HEK293 (cell line): ENCODE measurements around the gene MYO1F.
A peak's percentile ranks its signal among the peaks of the same experiment; 100 is the strongest.

Experiments used
- CTCF ChIA-PET: fragments of 350-600 bp; formaldehyde crosslinking; extraction: SDS; loops from one replicate; lab custom pipeline; 2021; ENCODE audit warnings: antibody characterized with exemption; lab: Yijun Ruan, JAX
- POLR2A ChIA-PET: fragments of 300-600 bp; formaldehyde crosslinking; extraction: SDS; loops from one replicate; lab custom pipeline; 2020; ENCODE audit warnings: antibody characterized with exemption, inconsistent platforms; lab: Yijun Ruan, JAX
- H3K27ac ChIP-seq: fragments of 200-500 bp; sonication (Bioruptor generic); 2 replicates; pipeline ENCODE4 v1.5.1; 2014; ENCODE audit warnings: low read depth, low read length, control low read depth, inconsistent platforms; ENCODE audit errors: extremely low read depth
- H3K36me3 ChIP-seq, 2 experiments: fragments of 200-500 bp in 1 of 2; sonication (Bioruptor generic) in 1 of 2; 1 replicate in 1 of 2; 2 replicates in 1 of 2; pipeline ENCODE4 v1.5.1; 2014 to 2017; ENCODE audit warnings: inconsistent platforms in 2 of 2, low read length in 2 of 2; ENCODE audit not compliant: control insufficient read depth in 2 of 2, insufficient read depth in 1 of 2
- H3K4me1 ChIP-seq: fragments of 200-500 bp; sonication (Bioruptor generic); 2 replicates; pipeline ENCODE4 v1.5.1; 2014; ENCODE audit warnings: mild to moderate bottlenecking, low read length, inconsistent platforms; ENCODE audit not compliant: control insufficient read depth, insufficient read depth
- H3K4me3 ChIP-seq: 2 replicates; pipeline ENCODE4 v1.5.1; 2011; ENCODE audit warnings: low read depth, mild to moderate bottlenecking, control low read depth, low read length, moderate library complexity
- H3K9me3 ChIP-seq: fragments of 200-500 bp; sonication (Bioruptor generic); 2 replicates; pipeline ENCODE4 v1.5.1; 2014; ENCODE audit warnings: low read depth, low read length, inconsistent platforms; ENCODE audit not compliant: control insufficient read depth, insufficient read depth
- BCL6B ChIP-seq: fragments of 450-650 bp; formaldehyde crosslinking; IDR thresholded peaks from 2 replicates; pipeline ENCODE4 v1.5.1; 2017; ENCODE audit warnings: missing biosample characterization, missing genetic modification characterization
- EGR2 ChIP-seq: fragments of 450-650 bp; formaldehyde crosslinking; IDR thresholded peaks from 2 replicates; pipeline ENCODE4 v1.5.1; 2016; ENCODE audit warnings: low read depth, missing biosample characterization, missing genetic modification characterization
- INSM2 ChIP-seq: fragments of 450-650 bp; formaldehyde crosslinking; IDR thresholded peaks from 2 replicates; pipeline ENCODE4 v1.5.1; 2016; ENCODE audit warnings: missing biosample characterization, missing genetic modification characterization
- KLF1 ChIP-seq: fragments of 450-650 bp; formaldehyde crosslinking; IDR thresholded peaks from 2 replicates; pipeline ENCODE4 v1.5.1; 2016; ENCODE audit warnings: missing biosample characterization, missing genetic modification characterization
- KLF17 ChIP-seq: fragments of 450-650 bp; formaldehyde crosslinking; IDR thresholded peaks from 2 replicates; pipeline ENCODE4 v1.5.1; 2016; ENCODE audit warnings: missing biosample characterization, missing genetic modification characterization
- KLF7 ChIP-seq: fragments of 450-650 bp; formaldehyde crosslinking; IDR thresholded peaks from 2 replicates; pipeline ENCODE4 v1.5.1; 2016; ENCODE audit warnings: missing biosample characterization, missing genetic modification characterization, borderline replicate concordance
- OVOL3 ChIP-seq: fragments of 450-650 bp; formaldehyde crosslinking; IDR thresholded peaks from 2 replicates; pipeline ENCODE4 v1.5.1; 2016; ENCODE audit warnings: missing biosample characterization, missing genetic modification characterization
- PATZ1 ChIP-seq: fragments of 450-650 bp; formaldehyde crosslinking; IDR thresholded peaks from 2 replicates; pipeline ENCODE4 v1.5.1; 2016; ENCODE audit warnings: missing biosample characterization, missing genetic modification characterization
- PRDM1 ChIP-seq: fragments of 450-650 bp; formaldehyde crosslinking; IDR thresholded peaks from 2 replicates; pipeline ENCODE4; 2016; ENCODE audit warnings: missing biosample characterization, missing genetic modification characterization
- PRDM10 ChIP-seq: fragments of 450-650 bp; formaldehyde crosslinking; IDR thresholded peaks from 2 replicates; pipeline ENCODE4 v1.5.1; 2016; ENCODE audit warnings: missing biosample characterization, missing genetic modification characterization
- SP7 ChIP-seq: fragments of 450-650 bp; formaldehyde crosslinking; IDR thresholded peaks from 2 replicates; pipeline ENCODE4 v1.5.1; 2016; ENCODE audit warnings: missing biosample characterization, missing genetic modification characterization
- ZBTB48 ChIP-seq: fragments of 450-650 bp; formaldehyde crosslinking; IDR thresholded peaks from 2 replicates; pipeline ENCODE4 v1.5.1; 2016; ENCODE audit warnings: missing biosample characterization, missing genetic modification characterization
- ZBTB8A ChIP-seq: fragments of 450-650 bp; formaldehyde crosslinking; IDR thresholded peaks from 2 replicates; pipeline ENCODE4 v1.5.1; 2016; ENCODE audit warnings: missing biosample characterization, missing genetic modification characterization
- ZFP41 ChIP-seq: fragments of 450-650 bp; formaldehyde crosslinking; IDR thresholded peaks from 2 replicates; pipeline ENCODE4 v1.5.1; 2016; ENCODE audit warnings: missing biosample characterization, missing genetic modification characterization, borderline replicate concordance
- ZNF221 ChIP-seq: fragments of 450-650 bp; formaldehyde crosslinking; IDR thresholded peaks from 2 replicates; pipeline ENCODE4 v1.5.1; 2017; ENCODE audit warnings: missing biosample characterization, missing genetic modification characterization, borderline replicate concordance
- ZNF398 ChIP-seq: fragments of 450-650 bp; formaldehyde crosslinking; IDR thresholded peaks from 2 replicates; pipeline ENCODE4 v1.5.1; 2017; ENCODE audit warnings: missing biosample characterization, missing genetic modification characterization
- ZNF529 ChIP-seq: fragments of 450-650 bp; formaldehyde crosslinking; IDR thresholded peaks from 2 replicates; pipeline ENCODE4 v1.5.1; 2017; ENCODE audit warnings: missing genetic modification characterization, missing biosample characterization; ENCODE audit not compliant: insufficient replicate concordance
- ZNF580 ChIP-seq: fragments of 450-650 bp; formaldehyde crosslinking; IDR thresholded peaks from 2 replicates; pipeline ENCODE4 v1.5.1; 2016; ENCODE audit warnings: missing biosample characterization, missing genetic modification characterization
- ZNF658 ChIP-seq: fragments of 450-650 bp; formaldehyde crosslinking; IDR thresholded peaks from 2 replicates; pipeline ENCODE4; 2016; ENCODE audit warnings: missing biosample characterization, missing genetic modification characterization
- ZSCAN23 ChIP-seq: fragments of 450-650 bp; formaldehyde crosslinking; IDR thresholded peaks from 2 replicates; pipeline ENCODE4 v1.5.1; 2016; ENCODE audit warnings: missing biosample characterization, missing genetic modification characterization
- ZSCAN4 ChIP-seq: fragments of 450-650 bp; formaldehyde crosslinking; IDR thresholded peaks from 2 replicates; pipeline ENCODE4 v1.5.1; 2017; ENCODE audit warnings: missing biosample characterization, missing genetic modification characterization

MYO1F gene

GRCh38 chr19:8608941-8609278 lies 31.7 kb upstream of the MYO1F start (continued):
- TF ChIP-seq INSM2: 0 out of 2 replicates have a peak, but pooled peaks have one; percentile 26
- TF ChIP-seq PATZ1: peak; percentile 51; the same call in 1 of the 2 replicates
- peak; percentile 95 for TF ChIP-seq ZSCAN4
- TF ChIP-seq, all 188 proteins: peak for 11

GRCh38 chr19:8607386-8607785 lies 30.1 kb upstream of the MYO1F start:
- H3K4me3 ChIP-seq: no peak overlapping the region
- no peaks in the 10 kb centered on the region for H3K4me1 ChIP-seq
- H3K36me3 ChIP-seq: peaks cover 0 to 7% of the 10 kb centered on the region in 2 experiments; a peak in 2 of 3 replicates
- H3K9me3 ChIP-seq: no peaks in the 10 kb centered on the region
- H3K27ac ChIP-seq: no peak overlapping the region
- CTCF ChIA-PET: interaction anchor here (0.6 to 1.1 kb wide), 5 partner anchors 16 to 193 kb away, joined by 3 to 5 read pairs (median 4); no protein-coding TSS in a partner anchor
- POLR2A ChIA-PET: no interaction called here
- TF ChIP-seq KLF7 (tag by site-specific recombination) (no peak), EGR2 (tag by site-specific recombination) (0 out of 2 replicates have a peak, but pooled peaks have one; percentile 42), PRDM1 (tag by site-specific recombination) (no peak), ZNF529 (tag by site-specific recombination) (no peak), ZNF580 (tag by site-specific recombination) (peak; percentile 86), ZNF658 (tag by site-specific recombination) (no peak), ZNF221 (no peak), PRDM10 (tag by site-specific recombination) (no peak), BCL6B (no peak), KLF17 (tag by site-specific recombination) (peak; percentile 88; the same call in 1 of the 2 replicates), ZSCAN23 (tag by site-specific recombination) (no peak), ZBTB48 (tag by site-specific recombination) (peak; percentile 48; the same call in 1 of the 2 replicates), ZBTB8A (tag by site-specific recombination) (peak; percentile 95), ZFP41 (tag by site-specific recombination) (no peak), SP7 (tag by site-specific recombination) (peak; percentile 51), ZNF398 (tag by site-specific recombination) (peak; percentile 65), KLF1 (tag by site-specific recombination) (peak; percentile 99), OVOL3 (tag by site-specific recombination) (no peak)
